ENCODE data around the gene RANBP3L.
"Not testable (repeated sequence)": the region's sequence is repeated elsewhere in the genome, so short reads cannot be mapped to it uniquely, and the experiment has no call there.

RANBP3L gene

GRCh38 chr5:36206913-36207312 lies 94.8 kb downstream of the RANBP3L start:
- DNase-seq (ENCODE audit: low read depth in 2 of 2): no peak

GRCh38 chr5:36205329-36205728 lies 96.4 kb downstream of the RANBP3L start:
- no peak for DNase-seq (ENCODE audit: low read depth in 2 of 2)

GRCh38 chr5:36202521-36202961 lies 99.2 kb downstream of the RANBP3L start:
- no peak for DNase-seq (ENCODE audit: low read depth in 2 of 2)

- DNase-seq (ENCODE audit: low read depth in 2 of 2): no peak
These were observed 101.2 kb downstream of the RANBP3L start for GRCh38 chr5:36200513-36200912.

DNA sequence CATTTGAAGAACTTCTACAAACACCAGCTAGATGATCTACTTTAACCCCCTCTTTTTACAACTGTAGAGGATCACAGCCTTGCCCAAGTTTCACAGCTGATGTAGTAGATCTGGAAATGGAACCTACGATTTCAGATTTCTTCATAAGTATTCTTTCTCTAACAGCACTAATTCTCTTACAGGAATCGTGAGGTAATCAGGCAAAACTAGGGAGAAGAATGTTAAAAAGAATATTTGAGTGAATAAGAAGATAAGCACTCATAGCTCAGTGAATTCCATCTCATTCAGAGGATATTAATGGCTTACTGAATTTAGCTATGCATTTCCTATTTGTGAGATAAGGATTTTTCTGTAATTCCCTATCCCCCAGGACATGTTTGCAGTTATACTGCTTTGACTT lies 102.1 kb downstream of the RANBP3L start:
- DNase-seq (ENCODE audit: low read depth in 2 of 2): no peak

- DNase-seq (ENCODE audit: low read depth in 2 of 2): not testable (repeated sequence)
These were observed 102.9 kb downstream of the RANBP3L start for GRCh38 chr5:36198783-36199182.

Measured in stimulated activated CD4-positive, alpha-beta T cell treated with anti-CD3 and anti-CD28 coated beads, Interleukin-12 subunit alpha, Interleukin-12 subunit beta, amount 100 ng/mL, for 24 hours (primary cell).